Trophoblast cell (in vitro differentiated cells and primary cell): Measurements from ENCODE around the gene RRAGD.

Experiments used
- DNase-seq, 2 donors: peaks; one replicate each; pipeline ENCODE4 v3.0.0-alpha.2; 2016
- H2AFZ ChIP-seq: 2 replicates; pipeline ENCODE4 v1.6.1; 2013; ENCODE audit warnings: low read length, moderate library complexity, mild to moderate bottlenecking; ENCODE audit not compliant: insufficient read depth, poor library complexity
- H2AK5ac ChIP-seq: 2 replicates; pipeline ENCODE4 v1.6.1; 2013; ENCODE audit warnings: mild to moderate bottlenecking, low read length
- H2BK120ac ChIP-seq: 2 replicates; pipeline ENCODE4 v1.6.1; 2013; ENCODE audit warnings: low read length, mild to moderate bottlenecking, moderate library complexity; ENCODE audit not compliant: insufficient read depth, poor library complexity
- H2BK12ac ChIP-seq: 2 replicates; pipeline ENCODE4 v1.6.1; 2013; ENCODE audit warnings: mild to moderate bottlenecking, low read length, moderate library complexity
- H2BK5ac ChIP-seq: 2 replicates; pipeline ENCODE4 v1.6.1; 2013; ENCODE audit warnings: low read length, low read depth, moderate library complexity, mild to moderate bottlenecking; ENCODE audit not compliant: poor library complexity
- H3K14ac ChIP-seq: 2 replicates; pipeline ENCODE4 v1.6.1; 2013; ENCODE audit warnings: mild to moderate bottlenecking, low read length
- H3K18ac ChIP-seq: 2 replicates; pipeline ENCODE4 v1.6.1; 2013; ENCODE audit warnings: mild to moderate bottlenecking, low read length
- H3K23ac ChIP-seq: 2 replicates; pipeline ENCODE4 v1.6.1; 2013; ENCODE audit warnings: low read length
- H3K27ac ChIP-seq: 2 replicates; pipeline ENCODE4 v1.5.1; 2013; ENCODE audit warnings: low read depth, mild to moderate bottlenecking, inconsistent platforms, low read length, moderate library complexity
- H3K27me3 ChIP-seq: 2 replicates; pipeline ENCODE4 v1.6.1; 2013; ENCODE audit warnings: inconsistent platforms, mild to moderate bottlenecking, low read length, moderate library complexity; ENCODE audit not compliant: insufficient read depth
- H3K36me3 ChIP-seq, 2 experiments: 1 replicate in 1 of 2; 2 replicates in 1 of 2; pipeline ENCODE4 v1.6.1; 2013; ENCODE audit warnings: low read length in 2 of 2, mild to moderate bottlenecking in 2 of 2, moderate library complexity in 1 of 2; ENCODE audit not compliant: insufficient read depth in 2 of 2, control insufficient read depth in 1 of 2
- H3K4ac ChIP-seq: 2 replicates; pipeline ENCODE4 v1.6.1; 2013; ENCODE audit warnings: low read depth, mild to moderate bottlenecking, low read length, moderate library complexity
- H3K4me1 ChIP-seq, 2 experiments: 1 replicate in 1 of 2; 2 replicates in 1 of 2; pipeline ENCODE4 v1.6.1; 2013; ENCODE audit warnings: low read length in 2 of 2, mild to moderate bottlenecking in 2 of 2, moderate library complexity in 1 of 2; ENCODE audit not compliant: insufficient read depth in 2 of 2, control insufficient read depth in 1 of 2
- H3K4me2 ChIP-seq: 2 replicates; pipeline ENCODE4 v1.6.1; 2013; ENCODE audit warnings: inconsistent platforms, mild to moderate bottlenecking, low read length, moderate library complexity
- H3K4me3 ChIP-seq: 2 replicates; pipeline ENCODE4 v1.5.1; 2013; ENCODE audit warnings: mild to moderate bottlenecking, low read depth, low read length, inconsistent platforms
- H3K79me1 ChIP-seq: one replicate; pipeline ENCODE4 v1.6.1; 2013; ENCODE audit warnings: low read length
- H3K79me2 ChIP-seq: 2 replicates; pipeline ENCODE4 v1.6.1; 2013; ENCODE audit warnings: low read length, mild to moderate bottlenecking; ENCODE audit not compliant: control insufficient read depth, insufficient read depth, poor library complexity
- H3K9ac ChIP-seq: 2 replicates; pipeline ENCODE4 v1.6.1; 2013; ENCODE audit warnings: mild to moderate bottlenecking, low read length
- H3K9me3 ChIP-seq: 2 replicates; pipeline ENCODE4 v1.6.1; 2013; ENCODE audit warnings: low read depth, mild to moderate bottlenecking, control low read depth, inconsistent platforms, low read length; ENCODE audit not compliant: insufficient read depth
- H4K12ac ChIP-seq: 2 replicates; pipeline ENCODE4 v1.6.1; 2013; ENCODE audit warnings: low read depth, mild to moderate bottlenecking, low read length, moderate library complexity
- H4K8ac ChIP-seq: 2 replicates; pipeline ENCODE4 v1.6.1; 2013; ENCODE audit warnings: low read depth, mild to moderate bottlenecking, low read length, moderate library complexity
- H4K91ac ChIP-seq: one replicate; pipeline ENCODE4 v1.6.1; 2013; ENCODE audit warnings: low read depth, mild to moderate bottlenecking, low read length, moderate library complexity
- WGBS: extraction: QIAGEN DNeasy Blood & Tissue Kit; methylation state at CpG from one replicate; pipeline ENCODE4 v1.1.7; 2013; ENCODE audit warnings: missing lambda C conversion rate; ENCODE audit not compliant: insufficient read length, insufficient coverage; ENCODE audit errors: extremely low coverage; 5-methylcytosine and 5-hydroxymethylcytosine counted together

Gene RRAGD

DNA sequence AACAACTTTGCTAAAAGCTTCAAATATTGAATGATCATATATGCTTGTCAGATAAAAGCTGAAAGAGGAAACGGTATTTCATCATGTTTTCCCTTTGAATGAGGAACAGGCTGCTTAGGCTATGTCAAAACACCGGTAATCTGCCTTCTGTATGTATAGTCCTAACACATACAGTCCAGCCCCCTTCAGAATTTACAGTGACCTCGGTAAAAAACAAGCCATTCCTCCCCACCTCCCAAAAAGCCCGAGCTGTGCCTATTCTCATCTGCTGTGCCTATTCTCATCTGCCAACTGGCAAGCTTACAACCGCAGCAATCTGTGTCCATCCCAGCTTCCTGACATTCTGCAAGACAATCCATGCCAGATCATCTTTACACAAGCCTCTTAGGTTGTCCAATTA lies 32.8 kb downstream of the RRAGD start:
- no peak for DNase-seq
- H3K27ac ChIP-seq = no peak overlapping the region
- H3K9me3 ChIP-seq = no peaks in the 10 kb centered on the region
- H3K27me3 ChIP-seq = no peaks in the 10 kb centered on the region
- no peaks in the 10 kb centered on the region for H3K36me3 ChIP-seq
- H4K12ac ChIP-seq = no peak overlapping the region
- H2BK12ac ChIP-seq = no peak overlapping the region
- H3K23ac ChIP-seq = no peak overlapping the region
- H3K4me1 ChIP-seq = peaks cover 0 to 2% of the 10 kb centered on the region in 2 experiments
- H3K18ac ChIP-seq = no peak overlapping the region
- no peak overlapping the region for H3K4me2 ChIP-seq
- no peaks in the 10 kb centered on the region for H3K79me2 ChIP-seq
- no peak overlapping the region for H3K9ac ChIP-seq
- no peak overlapping the region for H3K4me3 ChIP-seq
- no peak overlapping the region for H3K14ac ChIP-seq
- no peak overlapping the region for H4K8ac ChIP-seq
- H2AK5ac ChIP-seq = no peak overlapping the region
- no peak overlapping the region for H2AFZ ChIP-seq
- no peak overlapping the region for H3K4ac ChIP-seq
- H2BK120ac ChIP-seq = no peak overlapping the region
- no peaks in the 10 kb centered on the region for H3K79me1 ChIP-seq
- WGBS = no CpG with 5 or more reads among the region's 5 CpGs
- H2BK5ac ChIP-seq = no peak overlapping the region
- no peak overlapping the region for H4K91ac ChIP-seq

DNA sequence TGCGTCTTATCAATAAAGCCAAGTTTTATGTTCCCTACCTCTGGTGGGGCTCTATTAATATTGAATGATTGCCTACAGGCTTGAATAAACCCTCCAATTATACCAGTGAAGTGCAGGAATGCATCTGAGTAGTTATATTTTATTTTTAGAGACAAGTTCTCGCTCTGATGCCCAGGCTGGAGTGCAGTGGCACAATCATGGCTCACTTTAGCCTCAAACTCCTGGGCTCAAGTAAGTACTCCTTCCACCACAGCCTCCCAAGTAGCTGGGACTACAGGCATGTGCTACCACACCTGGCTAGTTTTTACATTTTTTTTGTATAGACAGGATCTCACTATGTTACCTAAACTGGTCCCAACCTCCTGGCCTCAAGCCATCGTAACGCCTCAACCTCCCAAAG lies 33.4 kb downstream of the RRAGD start:
- no peak overlapping the region for H3K18ac ChIP-seq

DNA sequence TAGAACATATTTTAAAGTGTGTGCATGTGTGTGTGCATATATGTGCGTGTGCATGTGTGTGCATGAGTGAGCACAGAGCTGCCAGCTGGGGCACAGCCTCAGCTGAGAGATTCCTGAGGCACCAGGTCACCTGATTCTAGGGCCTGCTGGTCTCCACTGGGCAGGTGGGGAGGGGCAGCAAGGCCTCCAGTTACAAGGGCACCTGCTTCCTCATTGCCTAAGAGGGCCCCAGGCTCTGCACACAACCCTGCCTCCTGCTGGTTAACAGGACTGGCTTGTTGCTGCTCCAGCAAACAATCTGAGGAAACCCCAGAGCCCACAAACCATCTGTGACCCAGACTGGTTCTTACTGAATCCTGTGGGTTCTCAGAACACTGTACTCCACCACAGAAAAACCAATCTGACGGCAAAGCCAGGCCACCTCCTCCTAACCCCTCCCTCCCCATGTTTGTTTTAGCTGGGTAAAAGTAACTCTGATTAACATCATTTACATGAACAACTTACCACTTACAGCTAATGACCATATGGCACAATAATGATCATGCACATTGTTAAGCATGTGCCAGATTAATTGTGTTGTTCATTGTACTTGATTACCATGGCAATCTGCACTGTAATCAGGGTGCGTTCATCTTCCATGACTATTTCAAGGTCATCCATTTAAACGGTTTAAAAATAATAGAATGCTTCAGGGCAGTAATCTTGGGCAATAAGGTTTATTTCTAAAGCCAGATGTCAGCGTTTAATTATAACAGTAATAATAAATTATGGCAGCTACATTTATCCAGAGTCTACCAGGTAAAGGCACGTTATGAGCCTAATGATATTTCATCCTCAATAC lies 36.4 kb downstream of the RRAGD start:
- peak; percentile 28 for DNase-seq
- Histone ChIP-seq H3K27me3 (no peaks in the 10 kb centered on the region), H4K12ac (no peak overlapping the region), H2AFZ (no peak overlapping the region), H3K9ac (no peak overlapping the region), H3K4me2 (no peak overlapping the region), H2BK5ac (no peak overlapping the region), H2BK12ac (no peak overlapping the region), H3K79me1 (no peaks in the 10 kb centered on the region), H4K91ac (no peak overlapping the region), H3K36me3 (no peaks in the 10 kb centered on the region), H3K4ac (no peak overlapping the region), H3K4me3 (no peak overlapping the region), H2BK120ac (no peak overlapping the region), H3K18ac (no peak overlapping the region), H2AK5ac (no peak overlapping the region), H3K14ac (no peak overlapping the region), H3K23ac (no peak overlapping the region), H3K4me1 (peaks cover 0 to 2% of the 10 kb centered on the region in 2 experiments), H3K79me2 (no peaks in the 10 kb centered on the region), H3K27ac (no peak overlapping the region), H3K9me3 (no peaks in the 10 kb centered on the region), H4K8ac (no peak overlapping the region)
- WGBS = no CpG with 5 or more reads among the region's 6 CpGs

More for the DNA sequence above, 33.4 kb downstream of the RRAGD start:
- no peak overlapping the region for H4K91ac ChIP-seq
- H3K14ac ChIP-seq = no peak overlapping the region
- no peak overlapping the region for H2BK12ac ChIP-seq
- H4K8ac ChIP-seq = no peak overlapping the region
- H3K9me3 ChIP-seq = no peaks in the 10 kb centered on the region
- no peak overlapping the region for H3K4me3 ChIP-seq
- no peak overlapping the region for H2BK120ac ChIP-seq
- H3K79me1 ChIP-seq = no peaks in the 10 kb centered on the region
- H3K27ac ChIP-seq = no peak overlapping the region
- H3K9ac ChIP-seq = no peak overlapping the region
- H3K23ac ChIP-seq = no peak overlapping the region
- DNase-seq = no peak
- no peak overlapping the region for H3K4ac ChIP-seq
- H2AFZ ChIP-seq = no peak overlapping the region
- H2AK5ac ChIP-seq = no peak overlapping the region
- no peak overlapping the region for H4K12ac ChIP-seq
- H2BK5ac ChIP-seq = no peak overlapping the region
- no peaks in the 10 kb centered on the region for H3K36me3 ChIP-seq
- H3K4me2 ChIP-seq = no peak overlapping the region
- WGBS = no CpG with 5 or more reads among the region's 4 CpGs
- no peaks in the 10 kb centered on the region for H3K79me2 ChIP-seq
- H3K4me1 ChIP-seq = peaks cover 0 to 2% of the 10 kb centered on the region in 2 experiments
- H3K27me3 ChIP-seq = no peaks in the 10 kb centered on the region

DNA sequence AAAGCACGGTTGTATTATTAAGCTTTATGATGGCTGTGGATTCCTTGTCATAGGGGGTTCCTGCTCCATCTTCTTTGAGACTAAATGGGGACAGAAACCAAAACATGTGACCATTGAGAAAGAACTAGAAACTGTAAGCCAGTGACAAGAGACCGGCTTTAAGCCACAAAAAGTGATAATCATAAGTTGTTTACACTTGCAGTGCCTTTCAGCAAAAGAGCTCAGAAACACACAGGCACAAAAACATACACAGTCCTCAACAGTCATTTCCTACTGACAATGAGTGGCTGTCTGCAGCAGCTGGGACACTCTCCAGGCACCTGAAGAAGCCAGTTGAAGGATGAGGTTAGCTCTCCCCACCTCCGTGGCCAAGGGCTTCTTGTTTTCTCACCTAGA lies 39.6 kb downstream of the RRAGD start:
- Histone ChIP-seq H3K4ac (no peak overlapping the region), H2BK5ac (no peak overlapping the region), H3K27me3 (no peaks in the 10 kb centered on the region), H4K91ac (no peak overlapping the region), H3K4me3 (no peak overlapping the region), H4K12ac (no peak overlapping the region), H3K79me1 (no peaks in the 10 kb centered on the region), H3K18ac (no peak overlapping the region), H3K79me2 (no peaks in the 10 kb centered on the region), H3K4me1 (peaks cover 0 to 2% of the 10 kb centered on the region in 2 experiments), H3K9me3 (peaks cover 1% of the 10 kb centered on the region), H3K4me2 (no peak overlapping the region), H2AFZ (no peak overlapping the region), H3K27ac (no peak overlapping the region), H2AK5ac (no peak overlapping the region), H4K8ac (no peak overlapping the region), H3K9ac (no peak overlapping the region), H3K36me3 (no peaks in the 10 kb centered on the region), H2BK12ac (no peak overlapping the region), H2BK120ac (no peak overlapping the region), H3K14ac (no peak overlapping the region), H3K23ac (no peak overlapping the region)
- no peak for DNase-seq
- WGBS = no CpG with 5 or more reads among the region's 3 CpGs
